Panc1 (cell line): ENCODE measurements around the gene CFHR2.
"Not testable (repeated sequence)": the region's sequence is repeated elsewhere in the genome, so short reads cannot be mapped to it uniquely, and the experiment has no call there.

Experiments
- CTCF ChIP-seq: fragments of 450-650 bp; IDR thresholded peaks from 2 replicates; pipeline ENCODE4 v1.5.1; 2017; ENCODE audit warnings: mild to moderate bottlenecking
- POLR2AphosphoS5 ChIP-seq: IDR thresholded peaks from 2 replicates; pipeline ENCODE4 v1.6.1; 2012; ENCODE audit warnings: mild to moderate bottlenecking, low read depth, low read length, moderate library complexity

- not testable (repeated sequence) for TF ChIP-seq POLR2AphosphoS5, CTCF
Measured at GRCh38 chr1:196926839-196927238, 16.7 kb upstream of the CFHR2 start.
